B cell (primary cell): Measurements from ENCODE around the gene TXNDC11. TPM values are rescaled to one million over a fixed set of nuclear protein-coding genes. Genes with fewer than 3 reads are reported as not detected.
A peak's percentile ranks its signal among the peaks of the same experiment; 100 is the strongest.

Source experiments
- ATAC-seq: fragments of 200-7000 bp; cut with Tn5 transposase; one replicate; pipeline ENCODE4 v1.10.0; 2021; ENCODE audit warnings: low read depth, mild to moderate bottlenecking, moderate number of reproducible peaks, moderate library complexity
- CTCF ChIA-PET: fragments of 350-600 bp; sonication (Branson Sonifier 250); formaldehyde crosslinking; loops from one replicate; lab custom pipeline; 2021; ENCODE audit warnings: antibody characterized with exemption, inconsistent platforms; lab: Charles Lee
- POLR2A ChIA-PET: fragments of 350-600 bp; sonication (Branson Sonifier 250); formaldehyde crosslinking; loops from one replicate; lab custom pipeline; 2021; ENCODE audit warnings: antibody characterized with exemption; lab: Charles Lee
- DNase-seq: peaks from one replicate; pipeline ENCODE4 v3.0.0; 2013
- H2AFZ ChIP-seq: 2 replicates; pipeline ENCODE4 v1.6.1; 2012; ENCODE audit warnings: mild to moderate bottlenecking, low read depth, low read length; ENCODE audit not compliant: insufficient read depth, poor library complexity, severe bottlenecking
- H3K27ac ChIP-seq, 2 donors: 1 replicate in 1 of 2; 2 replicates in 1 of 2; pipeline ENCODE4 v1.5.1; 2012 to 2013; ENCODE audit warnings: low read length in 2 of 2, mild to moderate bottlenecking in 2 of 2, moderate library complexity in 1 of 2
- H3K27me3 ChIP-seq, 4 experiments: fragments of 200-600 bp in 1 of 4; sonication (generic) in 1 of 4; replicated peaks in 1 of 4; 1 replicate in 2 of 4; 2 replicates in 2 of 4; pipeline versions ENCODE4 v1.6.1 to v1.7.0; 2013 to 2016; ENCODE audit warnings: low read length in 3 of 4, mild to moderate bottlenecking in 2 of 4, mixed read lengths in 1 of 4, moderate library complexity in 1 of 4; ENCODE audit not compliant: insufficient read depth in 4 of 4, control insufficient read depth in 3 of 4; ENCODE audit errors: control extremely low read depth in 1 of 4
- H3K36me3 ChIP-seq, 2 experiments: replicated peaks in 1 of 2; 1 replicate in 1 of 2; 2 replicates in 1 of 2; pipeline versions ENCODE4 v1.6.1 to v1.7.1; 2013; ENCODE audit warnings: low read length in 1 of 2; ENCODE audit not compliant: insufficient read depth in 2 of 2, control insufficient read depth in 1 of 2; ENCODE audit errors: control extremely low read depth in 1 of 2, extremely low read depth in 1 of 2
- H3K4me1 ChIP-seq, 2 donors: fragments of 200-600 bp in 1 of 2; sonication (generic) in 1 of 2; 1 replicate in 1 of 2; 2 replicates in 1 of 2; pipeline versions ENCODE4 v1.5.1 to v1.6.1; 2013 to 2017; ENCODE audit warnings: low read length in 2 of 2; ENCODE audit not compliant: control insufficient read depth in 2 of 2, insufficient read depth in 2 of 2
- H3K4me2 ChIP-seq: replicated peaks from 2 replicates; pipeline ENCODE3; 2012; ENCODE audit warnings: mild to moderate bottlenecking, low read depth, low read length; ENCODE audit not compliant: poor library complexity, severe bottlenecking
- H3K4me3 ChIP-seq, 5 experiments: fragments of 200-600 bp in 1 of 5; sonication (generic) in 1 of 5; 1 replicate in 3 of 5; 2 replicates in 2 of 5; pipeline versions ENCODE4 v1.5.1 to v1.7.0; 2011 to 2016; ENCODE audit warnings: low read length in 4 of 5, mild to moderate bottlenecking in 4 of 5, low read depth in 2 of 5, control low read depth in 1 of 5, moderate library complexity in 1 of 5; ENCODE audit not compliant: insufficient read depth in 1 of 5; ENCODE audit errors: control extremely low read depth in 1 of 5, extremely low read depth in 1 of 5
- H3K79me2 ChIP-seq: fragments of 200-600 bp; sonication (generic); one replicate; pipeline ENCODE4 v1.6.0; 2016; ENCODE audit warnings: low read length; ENCODE audit not compliant: control insufficient read depth, insufficient read depth
- H3K9ac ChIP-seq: fragments of 200-600 bp; sonication (generic); 2 replicates; pipeline ENCODE4 v1.6.1; 2017; ENCODE audit warnings: mild to moderate bottlenecking, low read length, moderate library complexity
- H3K9me3 ChIP-seq, 3 donors: one replicate each; pipeline versions ENCODE4 v1.6.1 to v1.7.1; 2013; ENCODE audit warnings: low read length in 2 of 3; ENCODE audit not compliant: control insufficient read depth in 2 of 3, insufficient read depth in 1 of 3; ENCODE audit errors: control extremely low read depth in 1 of 3
- H4K20me1 ChIP-seq: 2 replicates; pipeline ENCODE4 v1.6.0; 2012; ENCODE audit warnings: mild to moderate bottlenecking, low read length; ENCODE audit not compliant: insufficient read depth, control insufficient read depth, poor library complexity, severe bottlenecking
- H3K27ac Mint-ChIP-seq: one replicate; pipeline ENCODE4 v1.8.0; 2021; ENCODE audit warnings: mixed read lengths
- H3K27me3 Mint-ChIP-seq: one replicate; pipeline ENCODE4 v1.8.0; 2021; ENCODE audit warnings: mixed read lengths
- H3K4me1 Mint-ChIP-seq: one replicate; pipeline ENCODE4 v1.8.0; 2021; ENCODE audit warnings: mixed read lengths
- H3K4me3 Mint-ChIP-seq: one replicate; pipeline ENCODE4 v1.8.0; 2021; ENCODE audit warnings: mixed read lengths
- H3K9me3 Mint-ChIP-seq: one replicate; pipeline ENCODE4 v1.8.0; 2022; ENCODE audit warnings: mixed read lengths; ENCODE audit not compliant: insufficient read depth
- EZH2 ChIP-seq: IDR thresholded peaks from 2 replicates; pipeline ENCODE4 v1.6.1; 2012; ENCODE audit warnings: borderline replicate concordance, low read depth, mild to moderate bottlenecking, moderate library complexity, low read length; ENCODE audit not compliant: insufficient read depth, poor library complexity, severe bottlenecking
- WGBS: methylation state at CpG from one replicate; pipeline ENCODE4 v1.1.5; 2013; ENCODE audit warnings: missing lambda C conversion rate; ENCODE audit not compliant: insufficient coverage; 5-methylcytosine and 5-hydroxymethylcytosine counted together
- intact Hi-C: fragments of 100-400 bp; cut with micrococcal nuclease; formaldehyde crosslinking; loops from one replicate; pipeline ENCODE4 v1.10.0; 2022
- polyA minus RNA-seq: library from RNA; depleted of rRNA, polyadenylated mRNA; stranded (reverse); fragments of >200 nt; gene quantifications from 2 replicates; pipeline ENCODE4 v1.2.3, GENCODE V29; 2012
- polyA plus RNA-seq: library from polyadenylated mRNA; depleted of rRNA; stranded (reverse); fragments of >200 nt; gene quantifications from 2 replicates; pipeline ENCODE4 v1.2.3, GENCODE V29; 2012
- total RNA-seq, 2 donors: library from RNA; stranded (reverse); fragments of 120-200 nt in 1 of 2; gene quantifications; 1 replicate in 1 of 2; 2 replicates in 1 of 2; pipeline versions ENCODE4 v1.2.3 to v1.2.4, GENCODE V29; 2013 to 2022
- TF ChIP-seq, protein P1 (sequence below): fragments of 200-600 bp; IDR thresholded peaks from one replicate; pipeline ENCODE4 v1.8.0; 2022; ENCODE audit warnings: antibody characterized with exemption, mild to moderate bottlenecking

Gene TXNDC11, protein sequence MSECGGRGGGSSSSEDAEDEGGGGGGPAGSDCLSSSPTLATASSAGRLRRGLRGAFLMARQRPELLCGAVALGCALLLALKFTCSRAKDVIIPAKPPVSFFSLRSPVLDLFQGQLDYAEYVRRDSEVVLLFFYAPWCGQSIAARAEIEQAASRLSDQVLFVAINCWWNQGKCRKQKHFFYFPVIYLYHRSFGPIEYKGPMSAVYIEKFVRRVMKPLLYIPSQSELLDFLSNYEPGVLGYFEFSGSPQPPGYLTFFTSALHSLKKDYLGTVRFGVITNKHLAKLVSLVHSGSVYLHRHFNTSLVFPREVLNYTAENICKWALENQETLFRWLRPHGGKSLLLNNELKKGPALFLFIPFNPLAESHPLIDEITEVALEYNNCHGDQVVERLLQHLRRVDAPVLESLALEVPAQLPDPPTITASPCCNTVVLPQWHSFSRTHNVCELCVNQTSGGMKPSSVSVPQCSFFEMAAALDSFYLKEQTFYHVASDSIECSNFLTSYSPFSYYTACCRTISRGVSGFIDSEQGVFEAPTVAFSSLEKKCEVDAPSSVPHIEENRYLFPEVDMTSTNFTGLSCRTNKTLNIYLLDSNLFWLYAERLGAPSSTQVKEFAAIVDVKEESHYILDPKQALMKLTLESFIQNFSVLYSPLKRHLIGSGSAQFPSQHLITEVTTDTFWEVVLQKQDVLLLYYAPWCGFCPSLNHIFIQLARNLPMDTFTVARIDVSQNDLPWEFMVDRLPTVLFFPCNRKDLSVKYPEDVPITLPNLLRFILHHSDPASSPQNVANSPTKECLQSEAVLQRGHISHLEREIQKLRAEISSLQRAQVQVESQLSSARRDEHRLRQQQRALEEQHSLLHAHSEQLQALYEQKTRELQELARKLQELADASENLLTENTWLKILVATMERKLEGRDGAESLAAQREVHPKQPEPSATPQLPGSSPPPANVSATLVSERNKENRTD
- total RNA-seq: 49.7 and 50.2 TPM in 2 replicates
- 54.0 TPM for total RNA-seq (2013)
- polyA plus RNA-seq: 76.9 and 110 TPM in 2 replicates
- polyA minus RNA-seq: 68.2 and 117 TPM in 2 replicates

DNA sequence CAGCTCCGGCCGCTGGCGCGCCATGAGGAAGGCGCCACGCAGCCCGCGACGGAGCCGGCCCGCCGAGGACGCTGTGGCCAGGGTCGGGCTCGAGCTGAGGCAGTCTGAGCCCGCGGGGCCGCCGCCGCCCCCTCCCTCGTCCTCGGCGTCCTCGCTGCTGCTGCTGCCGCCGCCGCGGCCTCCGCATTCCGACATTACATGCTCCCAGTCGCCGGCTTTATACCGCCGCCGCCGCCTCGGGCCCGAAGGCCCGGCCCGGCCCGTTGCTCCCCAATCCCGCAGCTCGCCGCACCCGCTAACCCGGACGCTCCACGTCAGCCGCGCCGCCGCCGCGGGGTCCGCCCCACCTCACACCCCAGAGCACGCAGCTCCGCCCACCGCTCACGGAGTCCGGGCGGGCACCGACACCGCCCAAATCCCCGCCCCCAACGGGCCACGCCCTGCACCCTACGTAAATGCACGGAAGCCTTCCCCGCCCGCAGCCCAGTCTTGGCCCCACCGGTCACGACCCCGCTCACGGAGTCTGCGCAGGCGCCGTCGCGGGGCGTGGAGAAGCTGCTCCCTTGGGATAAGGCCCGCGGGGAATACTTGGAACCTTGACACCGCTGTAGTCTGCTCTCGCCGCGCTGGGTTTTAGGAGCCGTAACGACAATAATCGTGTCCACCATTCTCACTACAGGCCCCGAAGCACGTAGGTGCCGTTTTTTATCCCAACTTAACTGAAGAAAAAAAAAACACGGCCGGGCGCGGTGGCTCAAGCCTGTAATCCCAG is at the start of gene TXNDC11:
Gene TXNDC11 (minus strand): TSS at position 322 of the 772 bp plus-strand sequence. CDS start 127 bp downstream, at position 195.
- Histone ChIP-seq H3K27me3 (no peaks in the 10 kb centered on the region), H3K4me3 (peak within 1 kb of the TSS; percentile 76 to 97 (median 83)), H3K27ac (peak within 1 kb of the TSS; percentile 81 to 88), H3K9me3 (no peaks in the 10 kb centered on the region), H3K79me2 (peaks cover 46% of the 10 kb centered on the region), H3K4me2 (peak within 1 kb of the TSS; percentile 93), H4K20me1 (no peaks in the 10 kb centered on the region), H3K36me3 (no peaks in the 10 kb centered on the region), H3K4me1 (peaks cover 31 to 44% of the 10 kb centered on the region in 2 donors), H2AFZ (peak within 1 kb of the TSS; percentile 78), H3K9ac (peak within 1 kb of the TSS; percentile 96)
- ChIA-PET CTCF (interaction anchor here (0.6 to 4.0 kb wide), 13 partner anchors 28 to 778 kb away, joined by 3 to 23 read pairs (median 4); partner anchors contain the start of genes TNFRSF17 and ZC3H7A), POLR2A (interaction anchor here (0.5 to 4.1 kb wide), 15 partner anchors 11 to 123 kb away, joined by 3 to 30 read pairs (median 3); partner anchors contain the start of gene ZC3H7A)
- ATAC-seq (peak; percentile 91), DNase-seq (peak; percentile 100)
- Mint-ChIP-seq H3K27ac (peak within 1 kb of the TSS; percentile 96), H3K27me3 (no peaks in the 10 kb centered on the region), H3K4me1 (peaks cover 52% of the 10 kb centered on the region), H3K4me3 (peak within 1 kb of the TSS; percentile 97), H3K9me3 (no peaks in the 10 kb centered on the region)
- no peak for TF ChIP-seq EZH2
- TF ChIP-seq, protein P1, sequence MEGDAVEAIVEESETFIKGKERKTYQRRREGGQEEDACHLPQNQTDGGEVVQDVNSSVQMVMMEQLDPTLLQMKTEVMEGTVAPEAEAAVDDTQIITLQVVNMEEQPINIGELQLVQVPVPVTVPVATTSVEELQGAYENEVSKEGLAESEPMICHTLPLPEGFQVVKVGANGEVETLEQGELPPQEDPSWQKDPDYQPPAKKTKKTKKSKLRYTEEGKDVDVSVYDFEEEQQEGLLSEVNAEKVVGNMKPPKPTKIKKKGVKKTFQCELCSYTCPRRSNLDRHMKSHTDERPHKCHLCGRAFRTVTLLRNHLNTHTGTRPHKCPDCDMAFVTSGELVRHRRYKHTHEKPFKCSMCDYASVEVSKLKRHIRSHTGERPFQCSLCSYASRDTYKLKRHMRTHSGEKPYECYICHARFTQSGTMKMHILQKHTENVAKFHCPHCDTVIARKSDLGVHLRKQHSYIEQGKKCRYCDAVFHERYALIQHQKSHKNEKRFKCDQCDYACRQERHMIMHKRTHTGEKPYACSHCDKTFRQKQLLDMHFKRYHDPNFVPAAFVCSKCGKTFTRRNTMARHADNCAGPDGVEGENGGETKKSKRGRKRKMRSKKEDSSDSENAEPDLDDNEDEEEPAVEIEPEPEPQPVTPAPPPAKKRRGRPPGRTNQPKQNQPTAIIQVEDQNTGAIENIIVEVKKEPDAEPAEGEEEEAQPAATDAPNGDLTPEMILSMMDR: no peak
- intact Hi-C loops: loop anchor here (1.0 to 2.0 kb wide), 7 partner anchors 26 to 174 kb away; partner anchors contain the start of genes RSL1D1 and ZC3H7A
- under 1% methylated on average over 96 of the region's 96 CpGs for WGBS
